NOMO-1 (cell line): Measurements from ENCODE around the gene PTPRR.
"Not testable (repeated sequence)": the region's sequence is repeated elsewhere in the genome, so short reads cannot be mapped to it uniquely, and the experiment has no call there.

Experiments used
- DNase-seq, 2 experiments: peaks; one replicate each; lab custom pipeline; 2025; ENCODE audit not compliant: unreplicated experiment in 2 of 2; lab: John Stamatoyannopoulos, UW

The PTPRR gene

DNA sequence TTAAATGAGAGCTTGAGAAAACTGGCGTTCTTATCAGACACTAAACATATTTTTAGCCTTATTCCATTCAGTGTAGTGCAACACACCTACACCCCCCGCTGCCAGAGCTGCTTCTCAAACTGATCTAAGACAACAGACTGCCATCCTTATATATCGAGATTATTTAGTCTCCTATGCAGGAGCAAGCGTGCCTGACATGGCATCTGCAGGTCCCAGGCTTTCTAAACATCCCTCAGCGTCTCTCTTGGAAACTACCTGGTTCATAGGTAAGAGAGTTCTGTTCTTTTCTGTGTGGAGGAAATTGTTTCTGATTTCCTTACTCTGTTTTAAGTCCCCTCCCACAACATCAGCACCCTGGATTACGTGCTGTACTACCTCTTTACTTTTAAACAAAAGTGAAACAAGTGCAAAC, 166.2 kb downstream of the PTPRR start:
- no peak for DNase-seq

DNA sequence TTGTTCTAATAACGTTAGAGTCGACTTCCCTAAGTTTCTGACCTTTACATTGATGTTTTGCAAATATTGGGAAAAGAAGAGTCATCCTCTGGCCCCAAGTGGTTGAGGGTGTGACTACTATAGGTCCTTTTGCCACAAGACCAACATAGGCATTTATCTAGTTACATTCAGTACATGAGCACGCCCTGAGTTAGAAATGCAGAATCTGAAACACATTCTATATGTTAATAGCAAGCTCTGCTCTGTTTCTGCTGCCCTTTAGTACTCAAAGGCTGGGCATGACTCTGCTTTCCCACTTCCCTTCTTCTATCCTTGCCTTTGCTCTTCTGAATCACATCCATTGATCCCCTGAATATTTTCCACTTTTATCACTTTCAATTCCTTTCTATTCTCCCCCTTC, 168.2 kb downstream of the PTPRR start:
- DNase-seq: no peak

DNA sequence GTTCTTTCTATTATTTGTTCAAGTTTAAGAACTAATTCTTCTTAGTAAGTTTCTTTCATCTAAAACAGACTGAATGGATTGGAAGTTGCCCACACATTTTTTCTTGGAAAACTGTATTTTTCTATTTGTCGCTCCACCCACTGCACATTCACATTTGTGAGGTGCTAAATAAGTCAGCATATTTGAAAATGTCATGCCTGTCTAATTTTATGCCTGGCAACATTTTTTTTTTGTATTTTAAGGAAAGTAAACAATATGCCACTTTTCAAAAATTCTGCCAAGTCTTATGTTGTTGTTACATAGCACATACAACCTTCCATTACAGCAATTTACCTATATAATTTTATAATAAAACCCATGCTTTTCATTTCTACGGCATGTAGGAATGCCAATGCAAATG, 170.6 kb downstream of the PTPRR start:
- no peak for DNase-seq

DNA sequence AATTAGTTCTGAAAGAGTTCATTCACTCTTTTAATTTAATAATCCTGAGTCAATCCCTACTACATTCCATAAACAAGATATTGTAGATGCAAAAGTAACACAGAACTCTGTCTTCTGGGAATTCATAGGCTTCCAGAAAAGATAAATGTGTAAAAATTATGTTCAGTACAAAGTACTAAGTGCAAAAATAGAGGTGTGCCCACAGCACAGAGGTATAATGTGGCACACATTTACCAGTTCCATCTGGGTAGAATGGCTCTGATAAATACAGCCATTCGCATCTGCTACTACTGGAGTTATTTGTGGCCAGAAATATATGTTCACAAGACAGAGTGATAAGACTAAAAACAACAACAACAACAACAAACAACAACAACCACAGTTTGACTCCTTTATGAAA, 171.7 kb downstream of the PTPRR start:
- DNase-seq: no peak

DNA sequence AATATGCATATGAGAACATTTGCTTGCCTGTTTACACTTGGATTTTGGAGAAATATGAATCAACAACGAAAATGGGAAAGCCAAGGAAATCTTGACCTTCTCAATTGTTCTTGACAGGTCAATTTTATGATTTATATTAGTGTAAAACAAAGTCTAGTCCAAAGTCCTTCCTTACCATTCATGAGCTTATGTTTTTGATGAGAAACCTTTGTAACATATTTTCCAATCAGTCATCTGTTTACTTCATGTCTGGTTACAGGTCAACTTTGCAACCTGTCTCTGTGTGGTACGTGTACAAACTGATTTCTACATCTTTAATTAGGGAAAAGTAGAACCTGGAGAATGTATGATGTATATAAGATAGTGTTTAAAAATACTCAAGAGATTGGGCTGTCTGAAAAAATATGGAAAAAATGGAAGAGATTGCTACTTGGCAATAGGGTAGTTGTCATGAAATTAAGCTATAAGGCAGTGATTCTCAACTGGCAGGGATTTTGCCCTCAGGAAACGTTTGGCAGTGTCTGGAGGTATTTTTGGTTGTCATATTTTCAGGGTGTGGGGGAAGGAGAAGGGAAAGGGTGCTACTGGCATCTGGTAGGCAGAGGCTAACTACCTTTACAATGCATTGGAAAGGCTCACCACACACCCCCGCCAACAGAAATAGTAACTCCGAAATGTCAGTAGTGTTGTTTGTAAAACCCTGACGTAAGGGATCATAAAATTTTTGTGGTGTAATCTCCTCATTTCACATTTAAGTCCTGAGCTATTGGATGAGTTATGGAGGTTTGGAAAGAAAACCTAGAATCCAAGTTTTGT, 172.9 kb downstream of the PTPRR start:
- DNase-seq: no peak

DNA sequence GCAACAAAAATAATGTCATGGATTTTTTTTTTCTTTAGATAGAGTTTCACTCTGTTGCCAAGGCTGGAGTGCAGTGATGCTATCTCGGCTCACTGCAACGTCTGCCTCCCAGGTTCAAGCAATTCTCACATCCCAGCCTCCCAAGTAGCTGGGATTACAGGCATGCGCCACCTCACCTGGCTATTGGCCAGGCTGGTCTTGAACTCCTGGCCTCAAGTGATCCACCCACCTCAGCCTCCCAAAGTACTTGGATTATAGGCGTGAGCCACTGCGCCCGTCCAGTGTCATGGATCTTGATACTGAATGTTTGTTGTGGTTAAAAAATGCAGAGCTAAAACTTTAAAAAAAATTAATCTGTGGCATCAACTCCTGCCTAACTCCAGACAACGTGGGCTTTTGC, 175.5 kb downstream of the PTPRR start:
- no peak for DNase-seq

DNA sequence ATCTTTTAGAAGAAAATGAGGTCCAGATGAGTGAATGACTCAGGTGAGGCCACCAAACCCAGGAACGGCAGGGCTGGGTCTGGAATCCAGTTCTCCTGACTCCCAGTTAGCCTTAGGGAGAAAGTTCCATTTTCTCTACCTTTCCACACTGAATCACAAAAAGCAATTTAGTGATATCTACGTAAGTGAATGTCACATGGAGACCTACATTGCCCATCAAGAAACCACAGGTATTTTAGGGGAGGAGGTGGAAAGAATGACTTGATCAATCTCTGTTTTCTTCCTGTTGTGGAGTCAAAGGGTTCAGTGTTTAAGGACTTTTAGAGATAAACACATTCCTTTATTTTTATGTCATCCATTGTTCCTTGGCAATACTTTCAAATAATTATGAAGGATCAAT, 176.4 kb downstream of the PTPRR start:
- no peak for DNase-seq

DNA sequence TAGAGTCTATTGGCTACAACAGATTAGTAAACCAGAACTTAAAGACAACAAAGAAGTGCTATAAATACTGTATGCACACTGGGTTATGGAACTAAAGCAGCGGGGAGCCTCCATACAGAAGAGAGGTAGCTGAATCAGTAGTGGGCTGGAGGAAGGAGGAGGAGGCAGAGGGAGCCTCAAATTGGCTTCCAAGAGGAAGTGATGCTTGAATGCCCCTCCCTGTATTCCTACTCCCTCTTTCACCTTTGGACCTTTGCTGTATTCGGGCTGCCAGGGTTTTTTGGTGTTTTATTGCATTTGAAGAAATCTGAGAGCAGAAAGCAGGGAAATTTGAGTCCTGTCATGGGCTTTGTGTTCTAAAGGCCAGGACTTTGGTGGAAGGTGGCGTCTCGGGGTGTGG, 179.3 kb downstream of the PTPRR start:
- DNase-seq: no peak

DNA sequence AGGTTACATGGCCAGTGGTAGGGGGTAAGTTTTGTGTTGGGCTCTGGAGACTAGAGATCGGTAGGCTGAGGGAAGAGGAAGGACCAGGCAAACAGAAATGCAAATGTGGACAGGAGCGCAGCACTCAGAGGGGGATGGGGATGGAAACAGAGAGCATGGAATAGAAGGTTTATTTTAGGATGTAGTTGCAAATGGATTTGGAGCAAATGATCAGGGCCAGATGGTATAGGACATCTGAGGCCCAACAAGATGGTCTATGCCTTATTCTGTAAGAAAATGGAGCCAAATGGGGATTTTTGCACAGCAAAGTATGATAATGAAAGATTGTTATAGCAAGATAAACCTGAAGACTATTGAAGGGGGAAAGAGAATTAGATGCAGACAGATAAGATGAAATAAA, 180.8 kb downstream of the PTPRR start:
- no peak for DNase-seq

DNA sequence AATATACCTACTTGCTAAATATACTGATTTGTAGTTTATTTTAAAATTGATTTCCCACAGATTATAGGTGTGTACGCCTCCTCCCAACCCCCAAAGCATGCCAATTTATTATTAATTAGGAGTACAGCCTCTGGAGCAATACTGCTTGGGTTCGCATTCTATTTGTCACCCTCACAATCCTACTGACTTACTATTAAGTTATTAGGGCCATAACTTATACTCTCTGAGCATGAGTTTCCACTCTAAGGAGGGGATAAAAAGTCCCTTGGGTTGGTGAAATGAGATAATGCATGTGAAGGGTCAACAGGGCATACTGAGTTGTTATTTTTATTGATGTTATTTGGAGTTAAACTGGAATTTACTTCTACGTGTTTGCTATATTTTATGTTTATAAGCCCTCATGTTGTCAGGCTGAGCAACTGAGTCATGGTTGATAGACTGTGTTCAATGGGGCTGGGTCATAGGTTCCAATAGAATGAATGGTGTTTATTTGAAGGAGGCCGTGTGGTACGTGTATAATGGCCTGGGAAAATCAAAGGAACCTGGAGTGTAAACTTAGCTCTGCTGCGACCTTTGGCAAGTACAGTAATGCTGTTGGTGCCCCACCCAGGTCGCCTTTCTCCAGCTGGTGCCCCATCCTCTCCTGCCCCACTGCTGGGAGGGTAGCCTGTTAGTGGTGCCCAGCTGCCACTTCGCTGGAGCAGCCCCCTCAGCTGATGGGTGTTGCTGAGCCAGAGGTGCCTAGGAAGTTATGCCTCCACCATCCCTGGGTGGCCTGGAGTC, 184.0 kb downstream of the PTPRR start:
- no peak for DNase-seq

DNA sequence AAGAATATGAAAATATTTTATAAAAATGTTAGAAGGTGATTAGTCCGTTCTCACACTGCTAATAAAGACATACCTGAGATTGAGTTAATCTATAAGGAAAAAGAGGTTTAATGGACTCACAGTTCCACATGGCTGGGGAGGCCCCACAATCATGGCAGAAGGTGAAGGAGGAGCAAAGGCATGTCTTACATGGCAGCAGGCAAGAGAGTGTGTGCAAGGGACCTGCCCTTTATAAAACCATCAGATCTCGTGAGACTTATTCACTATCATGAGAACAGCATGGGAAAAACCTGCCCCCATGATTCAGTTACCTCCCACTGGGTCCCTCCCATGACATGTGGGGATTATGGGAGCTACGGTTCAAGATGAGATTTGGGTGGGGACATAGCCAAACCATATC, 185.3 kb downstream of the PTPRR start:
- not testable (repeated sequence) for DNase-seq

DNA sequence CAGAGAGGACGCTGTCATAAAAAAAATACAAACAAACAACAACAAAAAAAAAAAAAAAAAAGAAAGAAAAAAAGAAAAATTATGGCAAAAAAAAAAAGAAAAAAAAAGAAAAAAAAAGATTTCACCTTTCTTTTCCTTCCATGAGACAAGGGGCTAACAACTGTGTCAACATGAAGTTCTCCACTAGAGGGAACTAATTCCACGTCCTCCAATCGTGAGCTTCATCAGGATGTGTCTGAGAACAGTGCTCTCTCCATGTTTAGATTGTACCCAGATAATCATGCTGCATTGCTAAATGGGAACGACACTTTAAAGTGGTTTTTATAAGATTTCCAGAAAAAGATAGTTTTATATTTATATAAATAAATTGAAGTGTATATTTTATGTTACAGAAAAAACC, 187.2 kb downstream of the PTPRR start:
- DNase-seq: peak in 1 of 2 experiments; percentile 29

DNA sequence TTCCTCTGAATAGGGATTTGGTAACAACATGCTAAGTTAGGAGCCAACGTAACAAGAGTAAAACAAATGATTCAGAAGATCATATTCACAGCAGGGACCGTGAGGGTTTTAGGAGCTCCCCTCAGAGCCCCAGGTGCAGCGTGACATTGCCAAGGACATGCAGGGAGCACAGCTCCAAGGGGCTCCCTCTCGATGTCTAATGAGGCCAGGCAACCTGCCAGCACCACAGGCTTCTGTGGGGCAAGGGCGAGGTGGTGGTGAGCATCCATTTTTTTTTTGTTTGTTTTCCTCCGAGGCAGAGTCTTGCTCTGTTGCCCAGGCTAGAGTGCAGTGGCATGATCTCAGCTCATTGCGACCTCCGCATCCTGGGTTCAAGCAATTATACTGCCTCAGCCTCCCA, 188.3 kb downstream of the PTPRR start:
- no peak for DNase-seq

DNA sequence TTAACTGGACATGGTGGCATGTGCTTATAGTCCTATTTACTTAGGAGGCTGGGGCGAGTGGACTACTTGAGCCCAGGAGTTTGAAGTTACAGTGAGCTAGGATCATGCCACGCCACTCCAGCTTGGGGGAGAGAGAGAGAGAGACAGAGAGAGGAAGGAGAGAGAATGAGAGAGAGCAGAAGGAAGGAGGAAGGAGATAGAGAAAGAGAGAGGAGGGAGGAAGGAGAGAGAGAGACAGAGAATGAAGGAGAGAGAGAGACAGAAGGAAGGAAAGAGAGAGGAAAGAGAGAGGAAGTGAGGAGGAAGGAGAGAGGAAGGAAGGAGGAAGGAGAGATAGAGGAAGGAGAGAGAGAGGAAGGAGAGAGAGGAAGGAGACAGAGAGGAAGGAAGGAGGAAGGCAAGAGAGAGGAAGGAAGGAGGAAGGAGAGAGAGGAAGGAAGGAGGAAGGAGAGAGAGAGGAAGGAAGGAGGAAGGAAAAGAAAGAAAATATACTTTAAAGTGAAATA, 189.8 kb downstream of the PTPRR start:
- no peak for DNase-seq

DNA sequence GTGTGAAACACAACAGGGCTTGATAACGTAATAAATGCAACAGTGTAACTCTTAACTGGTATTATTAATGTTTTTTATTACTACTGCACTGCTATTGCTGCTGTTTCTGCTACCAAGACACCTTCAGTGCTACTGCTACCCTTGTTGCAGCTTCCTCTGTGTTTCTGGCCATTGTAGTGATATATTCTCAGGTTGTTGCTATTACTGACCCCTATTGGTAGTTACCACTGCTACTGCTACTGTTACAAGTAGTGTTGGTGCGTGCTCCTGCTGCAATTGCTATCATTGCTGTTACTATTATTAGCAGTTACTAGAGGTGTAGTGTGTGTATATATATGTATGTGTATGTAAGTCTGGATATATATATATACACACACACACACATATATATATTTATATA, 196.1 kb downstream of the PTPRR start:
- DNase-seq: no peak

DNA sequence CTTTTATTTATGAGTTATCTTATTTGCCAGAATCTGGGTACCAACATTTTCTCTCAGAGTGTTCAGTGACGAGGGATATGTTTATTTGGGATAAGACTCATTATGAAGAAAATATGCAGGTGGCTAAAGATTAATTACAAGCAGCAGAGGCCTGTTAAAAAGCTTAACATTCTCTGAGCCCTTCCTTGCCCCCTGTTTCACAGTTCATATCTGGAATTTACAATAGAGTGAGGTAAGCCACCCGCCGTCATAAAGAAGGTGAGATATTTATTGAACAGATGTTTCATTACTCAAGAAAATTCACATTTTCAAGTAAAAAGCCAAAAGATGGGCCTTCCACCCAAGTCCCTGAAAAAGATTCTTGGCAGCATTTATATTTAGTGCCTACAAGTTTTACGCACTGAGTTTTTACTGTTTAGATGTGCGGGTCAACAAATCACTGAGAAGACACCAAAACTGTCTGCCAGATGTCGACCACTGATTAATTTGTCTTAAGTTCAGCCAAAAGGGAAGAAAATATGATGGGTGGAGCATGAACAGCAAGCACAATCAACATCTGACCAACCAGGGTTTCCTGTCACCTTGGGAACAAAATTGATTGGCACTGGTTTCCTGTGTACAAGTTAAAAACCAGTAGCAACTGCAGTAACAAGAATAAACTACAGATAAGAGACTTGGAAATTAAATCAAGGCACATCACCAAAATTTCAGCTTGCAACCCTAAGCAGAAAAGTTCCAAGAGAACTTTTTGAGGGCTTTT, 197.8 kb downstream of the PTPRR start:
- peak in 1 of 2 experiments; percentile 1 for DNase-seq

DNA sequence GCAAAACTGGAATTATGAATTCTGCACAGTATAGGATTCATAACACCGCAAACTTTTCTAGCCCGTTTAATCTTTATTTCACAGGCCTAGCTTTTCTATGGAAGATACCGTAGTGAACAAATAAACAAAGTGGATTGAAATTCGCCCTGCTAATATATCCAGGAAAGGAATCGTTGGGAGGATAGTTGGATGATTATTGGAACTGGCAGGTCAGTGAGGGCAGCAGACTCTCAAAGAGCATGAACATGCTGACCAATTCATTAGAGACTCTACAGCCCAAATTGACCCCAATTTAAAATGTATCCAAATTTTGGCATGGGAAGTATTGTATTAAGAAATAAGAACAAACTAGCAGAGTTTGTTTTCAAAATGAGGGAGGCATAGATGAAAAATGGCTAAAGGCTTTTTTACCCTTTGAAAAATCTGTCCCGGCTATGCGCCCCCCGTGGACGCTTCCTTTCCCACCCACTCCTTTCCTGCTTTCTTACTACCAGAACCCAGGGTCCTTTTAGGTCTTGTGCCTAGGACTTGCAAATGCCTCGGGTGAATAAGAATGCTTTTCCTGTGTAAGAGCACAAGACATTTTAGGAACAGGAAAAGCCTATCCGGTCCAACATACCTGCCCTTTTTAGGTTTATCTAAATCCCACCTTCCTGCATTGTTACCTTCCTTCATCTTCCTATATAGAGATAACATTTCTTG, 198.7 kb downstream of the PTPRR start:
- DNase-seq: no peak

DNA sequence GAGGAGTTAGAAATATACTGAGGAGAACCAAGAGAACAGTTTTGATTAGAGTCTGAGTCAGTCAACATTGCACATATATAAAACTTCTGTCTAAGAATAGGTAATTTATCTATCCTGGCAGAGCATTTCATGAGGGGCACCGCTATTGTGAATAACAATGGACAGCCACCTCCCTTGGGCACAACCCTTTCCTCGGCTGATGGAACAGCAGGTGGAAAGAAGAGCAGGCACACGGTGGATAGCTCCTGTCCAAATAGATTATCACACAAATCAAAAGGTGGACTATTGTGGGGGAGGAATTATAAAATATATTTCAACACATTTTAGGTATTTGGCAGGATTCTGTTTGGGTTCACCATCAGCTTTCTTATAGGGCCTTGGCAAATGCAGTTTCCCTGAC, 199.3 kb downstream of the PTPRR start:
- no peak for DNase-seq

DNA sequence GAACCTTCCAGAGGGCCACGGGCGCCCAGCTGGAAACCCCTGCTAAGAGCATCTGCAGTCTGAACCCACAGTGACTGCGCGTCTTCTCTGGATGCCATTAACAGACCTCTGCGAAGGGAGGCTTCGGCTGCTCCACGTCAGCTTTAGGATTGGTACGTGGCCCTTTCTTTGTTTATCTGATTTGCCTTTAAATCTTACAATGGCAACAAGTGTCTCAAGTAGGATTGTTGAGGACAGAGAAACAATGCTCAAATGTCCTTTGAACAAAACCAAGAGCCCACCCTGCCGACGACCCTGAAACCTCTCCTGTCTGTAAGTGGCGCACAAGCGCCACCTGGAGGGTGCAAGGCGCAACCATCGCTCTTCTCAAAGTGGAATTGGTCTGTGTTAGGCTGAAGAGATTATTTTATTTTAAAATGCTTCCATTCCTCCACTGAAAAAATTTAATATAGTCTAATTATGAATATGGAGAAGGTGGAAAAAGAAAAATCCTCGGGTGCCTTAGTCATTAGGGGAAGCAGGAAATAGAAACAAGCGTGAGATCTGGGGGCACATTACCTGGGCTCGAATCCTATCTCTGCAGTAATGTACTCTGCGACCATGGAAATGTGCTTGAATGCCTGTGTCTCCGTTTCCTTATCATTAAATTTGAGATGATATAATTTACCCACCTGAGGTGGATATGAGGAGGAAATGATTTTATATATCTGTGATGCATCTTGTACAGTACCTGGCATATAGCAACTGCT, 200.7 kb downstream of the PTPRR start:
- peak in 1 of 2 experiments; percentile 13 for DNase-seq

DNA sequence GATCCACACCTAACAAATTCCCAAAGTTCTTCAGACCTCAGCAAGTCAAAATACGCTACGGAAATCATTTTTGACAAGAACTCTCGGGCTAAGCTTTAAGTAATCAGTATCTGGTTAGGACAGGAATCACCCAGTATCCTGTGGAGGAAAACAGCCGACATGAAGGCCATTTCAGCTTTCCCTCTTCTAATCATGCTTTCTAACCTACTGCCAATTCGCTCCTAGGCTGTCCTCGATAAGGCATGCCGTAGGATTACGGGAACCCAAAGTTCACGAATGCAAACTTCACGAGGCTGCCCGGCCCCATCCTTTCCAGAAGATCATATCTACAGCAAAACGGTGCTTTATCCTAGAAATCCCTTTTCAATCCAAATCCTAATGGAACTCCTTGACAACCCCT, 201.5 kb downstream of the PTPRR start:
- no peak for DNase-seq
